IMR-90 (cell line): Measurements from ENCODE around the gene CNFN. TPM values are rescaled to one million over a fixed set of nuclear protein-coding genes. Genes with fewer than 3 reads are reported as not detected.
A peak's percentile ranks its signal among the peaks of the same experiment; 100 is the strongest.

Source experiments
- ATAC-seq: fragments of 200-7000 bp; cut with Tn5 transposase; 2 replicates; pipeline ENCODE4 v1.9.1; 2020; ENCODE audit warnings: low read depth, mild to moderate bottlenecking, moderate library complexity
- BruUV-seq: library from RNA; stranded (reverse); fragments of 400-500 nt; replicated peaks from 2 replicates; lab custom pipeline; 2021; lab: Mats Ljungman, UMichigan
- CTCF ChIA-PET: fragments of 300-600 bp; formaldehyde crosslinking; extraction: SDS; loops from one replicate; lab custom pipeline; 2021; ENCODE audit warnings: antibody characterized with exemption; lab: Yijun Ruan, JAX
- POLR2A ChIA-PET: fragments of 300-600 bp; sonication (Branson Sonifier 250); formaldehyde crosslinking; loops from one replicate; lab custom pipeline; 2022; ENCODE audit warnings: antibody characterized with exemption; ENCODE audit not compliant: unreplicated experiment; lab: Charles Lee
- DNase-seq: peaks from one replicate; pipeline ENCODE4 v3.0.0; 2013
- H2AFZ ChIP-seq: replicated peaks from 2 replicates; pipeline ENCODE3; 2013; ENCODE audit warnings: low read length, mild to moderate bottlenecking; ENCODE audit not compliant: poor library complexity
- H2AK5ac ChIP-seq: 2 replicates; pipeline ENCODE4 v1.6.1; 2013; ENCODE audit warnings: low read depth, low read length, inconsistent platforms
- H2AK9ac ChIP-seq: replicated peaks from 2 replicates; pipeline ENCODE3; 2013; ENCODE audit warnings: mild to moderate bottlenecking, low read depth, low read length, moderate library complexity; ENCODE audit not compliant: poor library complexity
- H2BK120ac ChIP-seq: 2 replicates; pipeline ENCODE4 v1.6.1; 2013; ENCODE audit warnings: low read depth, low read length, inconsistent platforms
- H2BK15ac ChIP-seq: 3 replicates; pipeline ENCODE4 v1.6.1; 2013; ENCODE audit warnings: low read depth, low read length, inconsistent platforms
- H2BK20ac ChIP-seq: 2 replicates; pipeline ENCODE4 v1.6.1; 2013; ENCODE audit warnings: low read depth, mild to moderate bottlenecking, inconsistent platforms, low read length, moderate library complexity
- H2BK5ac ChIP-seq: 2 replicates; pipeline ENCODE4 v1.6.1; 2013; ENCODE audit warnings: mild to moderate bottlenecking, low read depth, low read length, inconsistent platforms; ENCODE audit not compliant: poor library complexity, severe bottlenecking
- H3K14ac ChIP-seq: replicated peaks from 2 replicates; pipeline ENCODE4 v1.6.1; 2013; ENCODE audit warnings: low read depth, low read length, inconsistent platforms
- H3K18ac ChIP-seq: 2 replicates; pipeline ENCODE4 v1.6.1; 2013; ENCODE audit warnings: low read depth, low read length, control low read depth
- H3K23ac ChIP-seq: 2 replicates; pipeline ENCODE4 v1.6.1; 2013; ENCODE audit warnings: low read depth, low read length, inconsistent platforms
- H3K27ac ChIP-seq: 2 replicates; pipeline ENCODE4 v1.5.1; 2013; ENCODE audit warnings: mild to moderate bottlenecking, control low read depth, low read length; ENCODE audit not compliant: insufficient read depth
- H3K27me3 ChIP-seq: 2 replicates; pipeline ENCODE4 v1.6.1; 2013; ENCODE audit warnings: low read length; ENCODE audit not compliant: control insufficient read depth, insufficient read depth
- H3K36me3 ChIP-seq: 2 replicates; pipeline ENCODE4 v1.6.1; 2013; ENCODE audit warnings: low read length, mixed read lengths; ENCODE audit not compliant: control insufficient read depth, insufficient read depth
- H3K4ac ChIP-seq: 2 replicates; pipeline ENCODE4 v1.6.1; 2013; ENCODE audit warnings: low read depth, low read length, inconsistent platforms
- H3K4me1 ChIP-seq: 2 replicates; pipeline ENCODE4 v1.6.1; 2013; ENCODE audit warnings: low read length, mixed read lengths; ENCODE audit not compliant: control insufficient read depth, insufficient read depth
- H3K4me2 ChIP-seq: 2 replicates; pipeline ENCODE4 v1.6.1; 2013; ENCODE audit warnings: low read depth, mild to moderate bottlenecking, control low read depth, low read length, moderate library complexity
- H3K4me3 ChIP-seq: 2 replicates; pipeline ENCODE4 v1.5.1; 2013; ENCODE audit warnings: low read depth, mild to moderate bottlenecking, control low read depth, low read length, moderate library complexity; ENCODE audit not compliant: insufficient read depth
- H3K56ac ChIP-seq: 2 replicates; pipeline ENCODE4 v1.6.1; 2013; ENCODE audit warnings: low read length, inconsistent platforms; ENCODE audit not compliant: insufficient read depth; ENCODE audit errors: extremely low read depth
- H3K79me1 ChIP-seq, 2 experiments: 2 replicates each; pipeline ENCODE4 v1.6.1; 2013; ENCODE audit warnings: low read length in 2 of 2, inconsistent platforms in 1 of 2, low read depth in 1 of 2
- H3K9ac ChIP-seq: 2 replicates; pipeline ENCODE4 v1.6.1; 2013; ENCODE audit warnings: low read depth, low read length, control low read depth
- H3K9me1 ChIP-seq: 2 replicates; pipeline ENCODE4 v1.6.1; 2013; ENCODE audit warnings: low read length, inconsistent platforms; ENCODE audit not compliant: insufficient read depth
- H3K9me3 ChIP-seq: 2 replicates; pipeline ENCODE4 v1.6.1; 2013; ENCODE audit warnings: low read length; ENCODE audit not compliant: control insufficient read depth, insufficient read depth
- H4K20me1 ChIP-seq: 2 replicates; pipeline ENCODE4 v1.6.1; 2013; ENCODE audit warnings: low read length, inconsistent platforms; ENCODE audit not compliant: insufficient read depth
- H4K5ac ChIP-seq: 2 replicates; pipeline ENCODE4 v1.6.1; 2013; ENCODE audit warnings: mild to moderate bottlenecking, low read depth, low read length, control low read depth
- H4K8ac ChIP-seq, 2 experiments: 2 replicates each; pipeline ENCODE4 v1.6.1; 2013; ENCODE audit warnings: low read depth in 2 of 2, low read length in 2 of 2, control low read depth in 1 of 2, inconsistent platforms in 1 of 2
- H4K91ac ChIP-seq: 2 replicates; pipeline ENCODE4 v1.6.1; 2013; ENCODE audit warnings: low read depth, low read length, inconsistent platforms; ENCODE audit not compliant: insufficient read depth
- BHLHE40 ChIP-seq: fragments of 150-350 bp; IDR thresholded peaks from 2 replicates; pipeline ENCODE4 v1.6.1; 2016; ENCODE audit warnings: mild to moderate bottlenecking, low read depth, low read length
- CEBPB ChIP-seq: IDR thresholded peaks from 2 replicates; pipeline ENCODE4 v1.6.1; 2012; ENCODE audit warnings: low read depth, low read length, improper control_type of control experiment
- CHD1 ChIP-seq: IDR thresholded peaks from 2 replicates; pipeline ENCODE4 v1.6.1; 2012; ENCODE audit warnings: low read depth, low read length, improper control_type of control experiment
- FOS ChIP-seq: fragments of 150-350 bp; IDR thresholded peaks from 2 replicates; pipeline ENCODE4 v1.6.1; 2016; ENCODE audit warnings: low read depth, low read length
- MAFK ChIP-seq: IDR thresholded peaks from 2 replicates; pipeline ENCODE4 v1.6.1; 2012; ENCODE audit warnings: low read depth, low read length, improper control_type of control experiment
- MAZ ChIP-seq: IDR thresholded peaks from 2 replicates; pipeline ENCODE4 v1.6.1; 2012; ENCODE audit warnings: low read depth, mild to moderate bottlenecking, low read length, improper control_type of control experiment, moderate library complexity, borderline replicate concordance
- MXI1 ChIP-seq: IDR thresholded peaks from 2 replicates; pipeline ENCODE4 v1.6.1; 2012; ENCODE audit warnings: low read depth, mild to moderate bottlenecking, low read length, moderate library complexity, borderline replicate concordance
- NFE2L2 ChIP-seq: fragments of 150-350 bp; IDR thresholded peaks from 2 replicates; pipeline ENCODE4 v1.6.1; 2016; ENCODE audit warnings: low read depth, mild to moderate bottlenecking, low read length
- POLR2A ChIP-seq: IDR thresholded peaks from 2 replicates; pipeline ENCODE4 v1.6.1; 2012; ENCODE audit warnings: mild to moderate bottlenecking, low read depth, low read length
- RAD21 ChIP-seq: IDR thresholded peaks from 2 replicates; pipeline ENCODE4 v1.6.1; 2012; ENCODE audit warnings: low read length, improper control_type of control experiment
- RCOR1 ChIP-seq: IDR thresholded peaks from 2 replicates; pipeline ENCODE4 v1.6.1; 2012; ENCODE audit warnings: mild to moderate bottlenecking, low read length, improper control_type of control experiment; ENCODE audit not compliant: insufficient replicate concordance
- SMC3 ChIP-seq: fragments of 150-350 bp; IDR thresholded peaks from 2 replicates; pipeline ENCODE4 v1.6.1; 2016; ENCODE audit warnings: low read depth, mild to moderate bottlenecking, antibody characterized with exemption, low read length, moderate library complexity
- WGBS, 2 experiments: methylation state at CpG; one replicate each; pipeline versions ENCODE4 v1.1.5 to v1.1.7; 2013; ENCODE audit warnings: missing lambda C conversion rate in 2 of 2; ENCODE audit not compliant: insufficient read length in 1 of 2; ENCODE audit errors: extremely low coverage in 2 of 2; 5-methylcytosine and 5-hydroxymethylcytosine counted together
- dilution Hi-C: fragments of 300-500 bp; cut with HindIII; formaldehyde crosslinking; loops from one replicate; pipeline ENCODE4 v1.14.3; 2018; ENCODE audit warnings: low sequenced_read_pairs; ENCODE audit not compliant: unreplicated experiment
- in situ Hi-C: fragments of 300-500 bp; cut with MboI; formaldehyde crosslinking; loops from 3 replicates; pipeline ENCODE4 v1.14.3; 2019; ENCODE audit warnings: low sequenced_read_pairs, inconsistent platforms, mixed read lengths
- intact Hi-C: fragments of 100-400 bp; cut with micrococcal nuclease; formaldehyde crosslinking; loops from 2 replicates; pipeline ENCODE4 v1.10.0; 2022
- polyA plus RNA-seq, 3 experiments: library from polyadenylated mRNA; depleted of rRNA; stranded (reverse); fragments of >200 nt; gene quantifications; 2 replicates each; pipeline ENCODE4 v1.2.3, GENCODE V29; 2012; ENCODE audit warnings: low replicate concordance in 1 of 3
- total RNA-seq: library from RNA; depleted of rRNA; stranded (reverse); fragments of >200 nt; gene quantifications from 2 replicates; pipeline ENCODE4 v1.2.3, GENCODE V29; 2012
- TF ChIP-seq, protein P1 (sequence below): fragments of 150-350 bp; IDR thresholded peaks from 2 replicates; pipeline ENCODE4 v1.6.1; 2016; ENCODE audit warnings: low read depth, mild to moderate bottlenecking, low read length, moderate library complexity, borderline replicate concordance
- TF ChIP-seq, protein P2 (sequence below): conservative IDR thresholded peaks from 2 replicates; pipeline ENCODE4 v1.5.1; 2012; ENCODE audit warnings: mild to moderate bottlenecking, low read depth, low read length, improper control_type of control experiment
- TF ChIP-seq, protein P3 (sequence below): fragments of 150-350 bp; IDR thresholded peaks from 2 replicates; pipeline ENCODE4 v1.6.1; 2017; ENCODE audit warnings: mild to moderate bottlenecking, antibody characterized with exemption, low read length, low read depth

The CNFN gene
- total and polyA plus RNA-seq, 2 of the 4 experiments (the other 2 are of a cell fraction) = 1.2 TPM; not detected in 1

DNA sequence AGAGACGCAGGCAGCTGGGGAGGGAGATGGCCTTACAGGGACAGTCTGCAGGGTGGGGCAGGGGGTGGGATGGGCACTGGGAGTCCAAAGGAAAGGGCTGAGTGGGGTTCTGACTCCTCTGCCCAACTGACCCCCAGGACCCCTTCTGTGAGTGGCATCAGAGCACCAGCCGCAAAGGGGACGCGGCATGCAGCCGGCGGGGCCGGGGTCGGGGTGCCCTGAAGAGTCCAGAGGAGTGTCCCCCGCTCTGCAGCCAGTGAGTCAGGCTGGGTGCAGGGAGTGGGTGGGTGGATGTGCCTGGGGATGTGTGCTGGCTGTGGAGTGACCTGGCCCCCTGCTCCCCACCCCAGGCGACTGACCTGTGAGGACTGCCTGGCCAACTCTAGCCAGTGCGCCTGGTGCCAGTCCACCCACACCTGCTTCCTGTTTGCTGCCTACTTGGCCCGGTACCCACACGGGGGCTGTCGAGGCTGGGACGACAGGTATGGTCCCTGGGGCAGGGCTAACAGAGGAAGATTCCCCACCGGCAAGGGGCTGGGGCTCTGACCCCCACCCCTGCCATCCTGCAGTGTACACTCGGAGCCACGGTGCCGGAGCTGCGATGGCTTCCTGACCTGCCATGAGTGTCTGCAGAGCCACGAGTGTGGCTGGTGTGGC, 38.9 kb downstream of the CNFN start:
- WGBS, 2 experiments = 98% methylated on average over 7 of the region's 21 CpGs; no CpG with 5 or more reads in 1 of the 2 experiments
- H3K9me1 ChIP-seq = 0 out of 2 replicates have a peak, but pooled peaks cover 4% of the 10 kb centered on the region
- H3K4me2 ChIP-seq = no peak overlapping the region
- in situ Hi-C loops = no loop called here
- no peak overlapping the region for H3K18ac ChIP-seq
- H3K4me3 ChIP-seq = no peak overlapping the region
- no peaks in the 10 kb centered on the region for H3K9me3 ChIP-seq
- BruUV-seq = TSS peak; percentile 55
- no peaks in the 10 kb centered on the region for H3K27me3 ChIP-seq
- H2BK5ac ChIP-seq = no peak overlapping the region
- no peak overlapping the region for H4K91ac ChIP-seq
- no peaks in the 10 kb centered on the region for H4K20me1 ChIP-seq
- H3K4ac ChIP-seq = no peak overlapping the region
- H3K79me1 ChIP-seq = no peaks in the 10 kb centered on the region
- H3K9ac ChIP-seq = no peak overlapping the region
- CTCF ChIA-PET = no interaction called here
- no peak overlapping the region for H2BK20ac ChIP-seq
- H3K23ac ChIP-seq = no peak overlapping the region
- H3K56ac ChIP-seq = no peak overlapping the region
- intact Hi-C loops = no loop called here
- no peak overlapping the region for H2AFZ ChIP-seq
- H3K27ac ChIP-seq = no peak overlapping the region
- H2AK9ac ChIP-seq = no peak overlapping the region
- no peak overlapping the region for H2BK120ac ChIP-seq
- DNase-seq (no peak), ATAC-seq (no peak)
- no peak overlapping the region for H2AK5ac ChIP-seq
- H3K4me1 ChIP-seq = no peaks in the 10 kb centered on the region
- H3K14ac ChIP-seq = no peak overlapping the region
- no peak overlapping the region for H4K5ac ChIP-seq
- H4K8ac ChIP-seq = no peak overlapping the region
- peaks cover 26% of the 10 kb centered on the region for H3K36me3 ChIP-seq
- no peak for TF ChIP-seq MAZ
- no peak for TF ChIP-seq SMC3
- TF ChIP-seq BHLHE40 = no peak
- TF ChIP-seq NFE2L2 = no peak
- TF ChIP-seq FOS = no peak
- TF ChIP-seq, protein P1, sequence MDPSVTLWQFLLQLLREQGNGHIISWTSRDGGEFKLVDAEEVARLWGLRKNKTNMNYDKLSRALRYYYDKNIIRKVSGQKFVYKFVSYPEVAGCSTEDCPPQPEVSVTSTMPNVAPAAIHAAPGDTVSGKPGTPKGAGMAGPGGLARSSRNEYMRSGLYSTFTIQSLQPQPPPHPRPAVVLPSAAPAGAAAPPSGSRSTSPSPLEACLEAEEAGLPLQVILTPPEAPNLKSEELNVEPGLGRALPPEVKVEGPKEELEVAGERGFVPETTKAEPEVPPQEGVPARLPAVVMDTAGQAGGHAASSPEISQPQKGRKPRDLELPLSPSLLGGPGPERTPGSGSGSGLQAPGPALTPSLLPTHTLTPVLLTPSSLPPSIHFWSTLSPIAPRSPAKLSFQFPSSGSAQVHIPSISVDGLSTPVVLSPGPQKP = no peak
- TF ChIP-seq, protein P2, sequence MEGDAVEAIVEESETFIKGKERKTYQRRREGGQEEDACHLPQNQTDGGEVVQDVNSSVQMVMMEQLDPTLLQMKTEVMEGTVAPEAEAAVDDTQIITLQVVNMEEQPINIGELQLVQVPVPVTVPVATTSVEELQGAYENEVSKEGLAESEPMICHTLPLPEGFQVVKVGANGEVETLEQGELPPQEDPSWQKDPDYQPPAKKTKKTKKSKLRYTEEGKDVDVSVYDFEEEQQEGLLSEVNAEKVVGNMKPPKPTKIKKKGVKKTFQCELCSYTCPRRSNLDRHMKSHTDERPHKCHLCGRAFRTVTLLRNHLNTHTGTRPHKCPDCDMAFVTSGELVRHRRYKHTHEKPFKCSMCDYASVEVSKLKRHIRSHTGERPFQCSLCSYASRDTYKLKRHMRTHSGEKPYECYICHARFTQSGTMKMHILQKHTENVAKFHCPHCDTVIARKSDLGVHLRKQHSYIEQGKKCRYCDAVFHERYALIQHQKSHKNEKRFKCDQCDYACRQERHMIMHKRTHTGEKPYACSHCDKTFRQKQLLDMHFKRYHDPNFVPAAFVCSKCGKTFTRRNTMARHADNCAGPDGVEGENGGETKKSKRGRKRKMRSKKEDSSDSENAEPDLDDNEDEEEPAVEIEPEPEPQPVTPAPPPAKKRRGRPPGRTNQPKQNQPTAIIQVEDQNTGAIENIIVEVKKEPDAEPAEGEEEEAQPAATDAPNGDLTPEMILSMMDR = no peak
- TF ChIP-seq MXI1 = no peak
- no peak for TF ChIP-seq RAD21
- TF ChIP-seq MAFK = no peak
- TF ChIP-seq POLR2A = no peak
- TF ChIP-seq, protein P3, sequence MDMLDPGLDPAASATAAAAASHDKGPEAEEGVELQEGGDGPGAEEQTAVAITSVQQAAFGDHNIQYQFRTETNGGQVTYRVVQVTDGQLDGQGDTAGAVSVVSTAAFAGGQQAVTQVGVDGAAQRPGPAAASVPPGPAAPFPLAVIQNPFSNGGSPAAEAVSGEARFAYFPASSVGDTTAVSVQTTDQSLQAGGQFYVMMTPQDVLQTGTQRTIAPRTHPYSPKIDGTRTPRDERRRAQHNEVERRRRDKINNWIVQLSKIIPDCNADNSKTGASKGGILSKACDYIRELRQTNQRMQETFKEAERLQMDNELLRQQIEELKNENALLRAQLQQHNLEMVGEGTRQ = no peak
- no peak for TF ChIP-seq CEBPB
- TF ChIP-seq RCOR1 = no peak
- no peak for TF ChIP-seq CHD1
- H2BK15ac ChIP-seq = no peak overlapping the region
- POLR2A ChIA-PET = no interaction called here
- dilution Hi-C loops = no loop called here
